ENCODE measurements around the gene TAS2R40. TPM values are rescaled to one million over a fixed set of nuclear protein-coding genes. Genes with fewer than 3 reads are reported as not detected.

TAS2R40 gene
- total and polyA plus RNA-seq, 2 donors (not counting 3 experiments of a cell fraction or from before 2014, with no cell fraction given), result not detected

DNA sequence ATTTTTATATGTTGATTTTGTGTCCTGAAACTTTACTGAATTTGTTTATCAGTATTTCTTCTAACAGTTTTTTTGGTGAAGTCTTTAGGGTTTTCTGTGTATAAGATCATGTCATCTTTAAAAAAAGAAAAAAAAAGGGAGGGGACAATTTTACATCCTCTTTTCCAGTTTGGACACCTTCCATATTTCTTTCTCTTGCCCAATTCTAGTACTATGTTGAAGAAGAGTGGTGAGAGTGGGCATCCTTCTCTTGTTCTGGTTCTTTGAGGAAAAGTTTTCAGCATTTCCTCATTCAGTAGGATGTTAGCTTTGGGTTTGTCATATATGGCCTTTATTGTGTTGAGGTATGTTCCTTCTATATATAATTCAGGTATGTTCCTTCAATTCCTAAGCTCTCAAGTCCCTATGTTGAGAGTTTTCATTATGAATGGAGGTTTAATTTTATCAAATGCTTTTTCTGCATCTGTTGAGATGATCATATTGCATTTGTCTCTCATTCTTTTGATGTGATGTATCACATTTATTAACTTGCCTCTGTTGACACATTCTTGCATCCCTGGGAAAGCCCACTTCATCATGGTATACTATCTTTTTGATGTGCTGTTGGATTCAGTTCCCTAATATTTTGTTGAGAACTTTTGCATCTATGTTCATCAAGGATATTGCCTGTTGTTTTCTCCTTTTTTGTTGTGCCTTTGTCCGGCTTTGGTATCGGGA lies 12.1 kb downstream of the TAS2R40 start:
- BruUV-seq (replicated peaks), result no TSS peak
- intact Hi-C loops (cut with micrococcal nuclease) (no loop called here), dilution Hi-C loops (cut with MboI; ENCODE audit: extremely low pct_ligation_motif_present, low sequenced_read_pairs) (no loop called here)
- Histone ChIP-seq H2AFZ (ENCODE audit: low read depth, low read length) (no peak overlapping the region), H3K9ac (replicated peaks; ENCODE audit: extremely low read depth, insufficient read depth, low read length) (no peak overlapping the region), H3K4me1 (ENCODE audit: control insufficient read depth, extremely low read depth, insufficient read depth, low read length) (peaks cover 2% of the 10 kb centered on the region), H4K20me1 (replicated peaks; ENCODE audit: control insufficient read depth, extremely low read depth, insufficient read depth, low read length) (no peaks in the 10 kb centered on the region), H3K4me3 (replicated peaks in 1 of 3; ENCODE audit: insufficient read depth in 1 of 3, low read depth in 1 of 3, low read length in 3 of 3) (no peak overlapping the region), H3K27ac (ENCODE audit: insufficient read depth, low read depth, low read length) (no peak overlapping the region), H3K79me2 (ENCODE audit: control insufficient read depth, insufficient read depth, low read length) (no peaks in the 10 kb centered on the region), H3K4me2 (ENCODE audit: insufficient read depth, low read length) (no peak overlapping the region), H3K36me3 (ENCODE audit: control insufficient read depth in 2 of 2, extremely low read depth in 1 of 2, insufficient read depth in 2 of 2, low read length in 2 of 2) (no peaks in the 10 kb centered on the region), H3K9me3 (replicated peaks; ENCODE audit: control insufficient read depth, insufficient read depth, low read length) (no peaks in the 10 kb centered on the region), H3K27me3 (ENCODE audit: control insufficient read depth in 2 of 2, insufficient read depth in 2 of 2, low read length in 2 of 2) (peaks cover 7 to 18% of the 10 kb centered on the region in 2 experiments), H3K9me1 (replicated peaks; ENCODE audit: control insufficient read depth, extremely low read depth, insufficient read depth, low read length) (no peaks in the 10 kb centered on the region)
- FAIRE-seq (no peak), DNase-seq (ENCODE audit: low read depth, low spot score) (no peak)
- ChIA-PET CTCF (no interaction called here), POLR2A (no interaction called here)
- TF ChIP-seq POLR2A (IDR thresholded peaks at IDR 0.05; ENCODE audit: low read depth, low read length) (no peak), FOS (IDR thresholded peaks at IDR 0.05; ENCODE audit: borderline replicate concordance, insufficient read depth, low read length) (no peak), JUN (IDR thresholded peaks at IDR 0.05; ENCODE audit: borderline replicate concordance, insufficient read depth, insufficient read length, low read depth) (no peak), EZH2 (IDR thresholded peaks at IDR 0.05; ENCODE audit: borderline replicate concordance, low read depth, low read length, severe bottlenecking) (no peak), GATA2 (IDR thresholded peaks at IDR 0.05; ENCODE audit: insufficient read depth, insufficient read length, low read depth, low read length) (no peak), MYC (IDR thresholded peaks at IDR 0.05; ENCODE audit: low read depth, low read length) (no peak), POLR2AphosphoS5 (IDR thresholded peaks at IDR 0.05; ENCODE audit: insufficient read depth, low read depth, low read length) (no peak)
- TF ChIP-seq, protein P1, sequence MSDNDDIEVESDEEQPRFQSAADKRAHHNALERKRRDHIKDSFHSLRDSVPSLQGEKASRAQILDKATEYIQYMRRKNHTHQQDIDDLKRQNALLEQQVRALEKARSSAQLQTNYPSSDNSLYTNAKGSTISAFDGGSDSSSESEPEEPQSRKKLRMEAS (IDR thresholded peaks at IDR 0.05; ENCODE audit: insufficient read depth, insufficient read length), result no peak
- TF ChIP-seq, protein P2, sequence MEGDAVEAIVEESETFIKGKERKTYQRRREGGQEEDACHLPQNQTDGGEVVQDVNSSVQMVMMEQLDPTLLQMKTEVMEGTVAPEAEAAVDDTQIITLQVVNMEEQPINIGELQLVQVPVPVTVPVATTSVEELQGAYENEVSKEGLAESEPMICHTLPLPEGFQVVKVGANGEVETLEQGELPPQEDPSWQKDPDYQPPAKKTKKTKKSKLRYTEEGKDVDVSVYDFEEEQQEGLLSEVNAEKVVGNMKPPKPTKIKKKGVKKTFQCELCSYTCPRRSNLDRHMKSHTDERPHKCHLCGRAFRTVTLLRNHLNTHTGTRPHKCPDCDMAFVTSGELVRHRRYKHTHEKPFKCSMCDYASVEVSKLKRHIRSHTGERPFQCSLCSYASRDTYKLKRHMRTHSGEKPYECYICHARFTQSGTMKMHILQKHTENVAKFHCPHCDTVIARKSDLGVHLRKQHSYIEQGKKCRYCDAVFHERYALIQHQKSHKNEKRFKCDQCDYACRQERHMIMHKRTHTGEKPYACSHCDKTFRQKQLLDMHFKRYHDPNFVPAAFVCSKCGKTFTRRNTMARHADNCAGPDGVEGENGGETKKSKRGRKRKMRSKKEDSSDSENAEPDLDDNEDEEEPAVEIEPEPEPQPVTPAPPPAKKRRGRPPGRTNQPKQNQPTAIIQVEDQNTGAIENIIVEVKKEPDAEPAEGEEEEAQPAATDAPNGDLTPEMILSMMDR (IDR thresholded peaks at IDR 0.05; ENCODE audit: extremely low read depth in 1 of 2, insufficient read depth in 1 of 2, low read depth in 1 of 2, low read length in 2 of 2), result no peak

Measured in endothelial cell of umbilical vein (primary cell).